Stimulated activated CD8-positive, alpha-beta memory T cell treated with anti-CD3 and anti-CD28 coated beads, Interleukin-15, amount 100 ng/mL, for 4 hours (primary cell): ENCODE data around the gene STK38.
"Not testable (repeated sequence)": the region's sequence is repeated elsewhere in the genome, so short reads cannot be mapped to it uniquely, and the experiment has no call there.

Experiments used
- DNase-seq, 2 donors: peaks; one replicate each; pipeline ENCODE4 v3.0.0-alpha.2; 2020; ENCODE audit warnings: low read depth in 2 of 2

STK38 gene

GRCh38 chr6:36487698-36488097, 59.6 kb downstream of the STK38 start:
- DNase-seq = no peak

- no peak for DNase-seq
These were observed 62.5 kb downstream of the STK38 start for GRCh38 chr6:36484736-36485135.

GRCh38 chr6:36483326-36483725, 64.0 kb downstream of the STK38 start:
- not testable (repeated sequence) for DNase-seq

- DNase-seq = no peak
These were observed 68.0 kb downstream of the STK38 start for GRCh38 chr6:36479256-36479655.

GRCh38 chr6:36478051-36478526, 69.2 kb downstream of the STK38 start:
- DNase-seq = no peak

GRCh38 chr6:36469946-36470345, 77.3 kb downstream of the STK38 start:
- DNase-seq = no peak

- DNase-seq = no peak
These were observed 78.1 kb downstream of the STK38 start for GRCh38 chr6:36469148-36469661.

- no peak for DNase-seq
These were observed 79.7 kb downstream of the STK38 start for GRCh38 chr6:36467625-36468024.

- DNase-seq = no peak
These were observed 83.0 kb downstream of the STK38 start for GRCh38 chr6:36464233-36464632.

- no peak for DNase-seq
These were observed 83.6 kb downstream of the STK38 start for GRCh38 chr6:36463676-36464075.

- no peak for DNase-seq
These were observed 85.6 kb downstream of the STK38 start for GRCh38 chr6:36461646-36462045.

- DNase-seq = no peak
These were observed 86.4 kb downstream of the STK38 start for GRCh38 chr6:36460916-36461315.

GRCh38 chr6:36459501-36459900, 87.8 kb downstream of the STK38 start:
- DNase-seq = no peak

GRCh38 chr6:36455486-36456027, 91.7 kb downstream of the STK38 start:
- DNase-seq = no peak

- DNase-seq = not testable (repeated sequence)
These were observed 94.4 kb downstream of the STK38 start for GRCh38 chr6:36452897-36453296.

GRCh38 chr6:36449173-36449572, 98.1 kb downstream of the STK38 start:
- not testable (repeated sequence) for DNase-seq

GRCh38 chr6:36445621-36446020, 101.7 kb downstream of the STK38 start:
- DNase-seq = no peak

- no peak for DNase-seq
These were observed 102.8 kb downstream of the STK38 start for GRCh38 chr6:36444470-36444869.
